SK-N-SH (cell line): Measurements from ENCODE around the gene SULT2A1. TPM values are rescaled to one million over a fixed set of nuclear protein-coding genes. Genes with fewer than 3 reads are reported as not detected.

Experiments used
- CTCF ChIA-PET: fragments of 300-600, 350-600 bp; formaldehyde crosslinking; extraction: SDS; loops from one replicate; lab custom pipeline; 2021; lab: Yijun Ruan, JAX
- POLR2A ChIA-PET: fragments of 350-600 bp; sonication (Branson Sonifier 250); formaldehyde crosslinking; extraction: SDS; loops from one replicate; lab custom pipeline; 2020; ENCODE audit warnings: antibody characterized with exemption, inconsistent platforms; lab: Yijun Ruan, JAX
- DNase-seq: peaks from one replicate; pipeline ENCODE4 v3.0.0; 2012
- H2AFZ ChIP-seq: fragments of 200-600 bp; sonication (generic); 2 replicates; pipeline ENCODE4 v1.8.1; 2016; ENCODE audit warnings: antibody characterized with exemption, mild to moderate bottlenecking, low read depth
- H3F3A ChIP-seq: fragments of 200-600 bp; sonication (generic); replicated peaks from 2 replicates; pipeline ENCODE3; 2016; ENCODE audit warnings: antibody characterized with exemption, mild to moderate bottlenecking; ENCODE audit not compliant: insufficient read depth
- H3K27ac ChIP-seq, 2 experiments: fragments of 200-500 bp in 1 of 2; fragments of 200-600 bp in 1 of 2; sonication (Bioruptor generic) in 1 of 2; sonication (generic), shearing (Covaris generic) in 1 of 2; 2 replicates each; pipeline versions ENCODE4 v1.5.1 to v1.6.1; 2014 to 2016; ENCODE audit warnings: low read depth in 2 of 2, inconsistent platforms in 1 of 2, low read length in 1 of 2, mild to moderate bottlenecking in 1 of 2, mixed read lengths in 1 of 2
- H3K27me3 ChIP-seq: fragments of 200-600 bp; sonication (generic), shearing (Covaris generic); 2 replicates; pipeline ENCODE4 v1.6.1; 2016; ENCODE audit warnings: mixed run types; ENCODE audit not compliant: insufficient read depth
- H3K36me3 ChIP-seq, 2 experiments: fragments of 200-500 bp in 1 of 2; fragments of 200-600 bp in 1 of 2; sonication (Bioruptor generic) in 1 of 2; sonication (generic) in 1 of 2; replicated peaks in 1 of 2; 2 replicates each; pipeline versions ENCODE3 to v1.5.1; 2014 to 2016; ENCODE audit warnings: low read length in 1 of 2, mild to moderate bottlenecking in 1 of 2; ENCODE audit not compliant: insufficient read depth in 2 of 2, control insufficient read depth in 1 of 2
- H3K4me1 ChIP-seq, 2 experiments: fragments of 200-500 bp in 1 of 2; fragments of 200-600 bp in 1 of 2; sonication (Bioruptor generic) in 1 of 2; sonication (generic), shearing (Covaris generic) in 1 of 2; 2 replicates each; pipeline versions ENCODE4 v1.5.1 to v1.6.1; 2014 to 2016; ENCODE audit warnings: low read depth in 1 of 2, low read length in 1 of 2, mixed run types in 1 of 2; ENCODE audit not compliant: insufficient read depth in 2 of 2, control insufficient read depth in 1 of 2
- H3K4me2 ChIP-seq: fragments of 200-600 bp; sonication (generic), shearing (Covaris generic); 2 replicates; pipeline ENCODE4 v1.6.1; 2017; ENCODE audit warnings: mixed run types
- H3K4me3 ChIP-seq, 2 experiments: fragments of 200-500 bp in 1 of 2; fragments of 200-600 bp in 1 of 2; sonication (Bioruptor generic) in 1 of 2; sonication (generic), shearing (Covaris generic) in 1 of 2; 2 replicates each; pipeline versions ENCODE4 v1.5.1 to v1.8.1; 2014 to 2016; ENCODE audit warnings: low read depth in 2 of 2, inconsistent platforms in 1 of 2, low read length in 1 of 2, mild to moderate bottlenecking in 1 of 2, mixed read lengths in 1 of 2, moderate library complexity in 1 of 2
- H3K79me2 ChIP-seq: fragments of 200-600 bp; sonication (generic); 2 replicates; pipeline ENCODE4 v1.8.1; 2017; ENCODE audit warnings: mild to moderate bottlenecking; ENCODE audit not compliant: insufficient read depth
- H3K9ac ChIP-seq: fragments of 200-600 bp; sonication (generic); 2 replicates; pipeline ENCODE4 v1.6.1; 2017; ENCODE audit warnings: mixed run types
- H3K9me2 ChIP-seq: fragments of 200-600 bp; sonication (generic); 2 replicates; pipeline ENCODE4 v1.6.1; 2017; ENCODE audit warnings: mixed run types
- H3K9me3 ChIP-seq: fragments of 200-600 bp; sonication (generic); 2 replicates; pipeline ENCODE4 v1.6.1; 2017; ENCODE audit warnings: mixed run types, mild to moderate bottlenecking, moderate library complexity
- H4K20me1 ChIP-seq: fragments of 200-600 bp; sonication (generic); 2 replicates; pipeline ENCODE4 v1.6.1; 2017; ENCODE audit warnings: mild to moderate bottlenecking, mixed run types; ENCODE audit not compliant: insufficient read depth
- EP300 ChIP-seq, 2 experiments: IDR thresholded peaks; 2 replicates each; pipeline versions ENCODE4 v1.4.0 to v1.6.1; 2012; ENCODE audit warnings: borderline replicate concordance in 1 of 2, low read depth in 1 of 2, low read length in 1 of 2
- EZH2phosphoT487 ChIP-seq: fragments of 200-600 bp; sonication (generic); IDR thresholded peaks from 2 replicates; pipeline ENCODE4 v1.6.1; 2017; ENCODE audit warnings: low read depth, mixed run types, mild to moderate bottlenecking, antibody characterized with exemption, moderate library complexity, borderline replicate concordance
- MEF2A ChIP-seq: IDR thresholded peaks from 2 replicates; pipeline ENCODE4 v1.4.0; 2012; ENCODE audit warnings: low read depth, borderline replicate concordance
- RCOR1 ChIP-seq: fragments of 150-350 bp; IDR thresholded peaks from 2 replicates; pipeline ENCODE4 v1.6.1; 2017; ENCODE audit warnings: antibody characterized with exemption, low read length
- SIN3A ChIP-seq: IDR thresholded peaks from 2 replicates; pipeline ENCODE4 v1.6.1; 2012; ENCODE audit warnings: low read depth, mild to moderate bottlenecking, low read length, moderate library complexity, borderline replicate concordance
- WGBS: methylation state at CpG from one replicate; pipeline ENCODE4 v1.1.6; 2017; ENCODE audit warnings: low lambda C conversion rate; 5-methylcytosine and 5-hydroxymethylcytosine counted together
- polyA plus RNA-seq, 3 experiments: library from polyadenylated mRNA; depleted of rRNA; stranded (reverse); fragments of >200 nt; gene quantifications; 2 replicates each; pipeline ENCODE4 v1.2.3, GENCODE V29; 2012
- TF ChIP-seq, protein P1 (sequence below): IDR thresholded peaks from 2 replicates; pipeline ENCODE4 v1.4.0; 2012; ENCODE audit warnings: low read depth
- TF ChIP-seq, protein P2 (sequence below): fragments of 150-350 bp; IDR thresholded peaks from 2 replicates; pipeline ENCODE4 v1.6.1; 2017; ENCODE audit warnings: antibody characterized with exemption, low read length, low read depth, borderline replicate concordance
- TF ChIP-seq, protein P3 (sequence below): fragments of 200-600 bp; sonication (generic); IDR thresholded peaks from 2 replicates; pipeline ENCODE4 v1.6.1; 2017; ENCODE audit warnings: antibody characterized with exemption, mild to moderate bottlenecking, moderate library complexity
- TF ChIP-seq, protein P4 (sequence below): IDR thresholded peaks from 2 replicates; pipeline ENCODE4 v1.6.1; 2012; ENCODE audit warnings: mild to moderate bottlenecking, low read depth, low read length, moderate library complexity

SULT2A1 gene
- polyA plus RNA-seq, 1 of the 3 experiments (the other 2 are of a cell fraction), result not detected

DNA sequence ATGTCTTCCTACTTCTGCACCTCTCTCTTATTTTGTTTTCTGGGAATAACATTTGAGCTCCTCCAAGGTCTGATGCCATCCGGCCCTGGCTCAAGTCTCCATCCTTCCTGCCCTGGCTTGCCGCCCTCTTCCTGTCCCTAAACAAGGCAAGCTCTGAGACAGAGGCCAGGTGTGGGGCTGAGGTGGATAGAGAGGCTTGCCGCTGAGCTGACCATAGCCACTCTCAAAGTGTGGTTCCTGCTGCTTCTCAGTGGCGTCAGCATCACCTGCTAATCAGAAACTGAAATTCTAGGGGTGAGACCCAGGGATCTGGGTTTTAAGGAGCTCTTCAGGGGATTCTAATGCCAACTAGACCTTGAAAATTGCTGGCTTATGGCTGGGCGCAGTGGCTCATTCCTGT lies 33.1 kb downstream of the SULT2A1 start:
- Histone ChIP-seq H3K27ac (no peak overlapping the region), H3F3A (no peaks in the 10 kb centered on the region), H3K36me3 (no peaks in the 10 kb centered on the region), H3K4me1 (no peaks in the 10 kb centered on the region), H3K4me2 (no peak overlapping the region), H3K9me2 (no peaks in the 10 kb centered on the region), H3K79me2 (no peaks in the 10 kb centered on the region), H3K27me3 (peaks cover 73% of the 10 kb centered on the region), H3K9ac (no peak overlapping the region), H3K4me3 (no peak overlapping the region), H3K9me3 (no peaks in the 10 kb centered on the region), H4K20me1 (no peaks in the 10 kb centered on the region), H2AFZ (no peak overlapping the region)
- TF ChIP-seq SIN3A, result no peak
- no peak for DNase-seq
- WGBS, result 39% methylated on average over 4 of the region's 5 CpGs
- CTCF ChIA-PET, result interaction anchor here (0.6 to 1.9 kb wide), 3 partner anchors 10 to 21 kb away, joined by 3 to 11 read pairs (median 5); no protein-coding TSS in a partner anchor
- POLR2A ChIA-PET, result no interaction called here

DNA sequence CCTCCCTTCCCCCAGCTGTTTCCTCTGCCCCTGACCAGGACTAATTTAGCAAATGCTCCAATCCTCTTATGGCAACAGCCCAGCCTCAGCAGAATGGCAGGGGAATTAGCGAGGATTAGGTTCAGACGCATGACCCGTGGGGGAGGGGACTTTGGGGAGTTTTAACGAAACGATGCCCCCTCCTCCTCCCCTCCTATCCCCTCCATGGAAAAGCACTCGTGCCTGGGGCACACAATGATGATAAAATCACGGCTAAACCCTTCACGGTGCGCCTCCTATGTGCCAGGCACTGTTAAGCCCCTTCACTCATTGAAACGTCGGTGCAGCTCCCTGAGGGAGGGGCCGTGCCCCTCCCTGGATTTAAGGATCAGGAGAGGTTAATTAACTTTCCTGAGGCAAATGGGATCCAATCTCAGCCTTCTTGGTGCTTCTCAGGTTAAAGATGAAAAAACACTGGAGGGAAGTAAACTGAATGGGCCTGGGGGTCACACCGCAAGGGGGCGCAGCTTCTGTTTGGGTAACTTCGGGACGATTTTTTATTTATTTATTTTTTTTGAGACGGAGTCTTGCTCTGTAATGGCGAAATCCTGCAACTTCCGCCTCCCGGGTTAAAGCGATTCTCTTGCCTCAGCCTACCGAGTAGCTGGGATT lies 37.2 kb downstream of the SULT2A1 start:
- Histone ChIP-seq H3K4me3 (peak overlapping the region in 1 of 2 experiments; percentile 52; a peak in 1 of 4 replicates), H3K27ac (no peak overlapping the region), H3K9me2 (no peaks in the 10 kb centered on the region), H3K36me3 (no peaks in the 10 kb centered on the region), H3K9me3 (no peaks in the 10 kb centered on the region), H4K20me1 (no peaks in the 10 kb centered on the region)
- TF ChIP-seq, protein P1, sequence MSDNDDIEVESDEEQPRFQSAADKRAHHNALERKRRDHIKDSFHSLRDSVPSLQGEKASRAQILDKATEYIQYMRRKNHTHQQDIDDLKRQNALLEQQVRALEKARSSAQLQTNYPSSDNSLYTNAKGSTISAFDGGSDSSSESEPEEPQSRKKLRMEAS, result no peak
- TF ChIP-seq, protein P2, sequence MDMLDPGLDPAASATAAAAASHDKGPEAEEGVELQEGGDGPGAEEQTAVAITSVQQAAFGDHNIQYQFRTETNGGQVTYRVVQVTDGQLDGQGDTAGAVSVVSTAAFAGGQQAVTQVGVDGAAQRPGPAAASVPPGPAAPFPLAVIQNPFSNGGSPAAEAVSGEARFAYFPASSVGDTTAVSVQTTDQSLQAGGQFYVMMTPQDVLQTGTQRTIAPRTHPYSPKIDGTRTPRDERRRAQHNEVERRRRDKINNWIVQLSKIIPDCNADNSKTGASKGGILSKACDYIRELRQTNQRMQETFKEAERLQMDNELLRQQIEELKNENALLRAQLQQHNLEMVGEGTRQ, result no peak
- TF ChIP-seq EZH2phosphoT487, result no peak
- TF ChIP-seq, protein P3, sequence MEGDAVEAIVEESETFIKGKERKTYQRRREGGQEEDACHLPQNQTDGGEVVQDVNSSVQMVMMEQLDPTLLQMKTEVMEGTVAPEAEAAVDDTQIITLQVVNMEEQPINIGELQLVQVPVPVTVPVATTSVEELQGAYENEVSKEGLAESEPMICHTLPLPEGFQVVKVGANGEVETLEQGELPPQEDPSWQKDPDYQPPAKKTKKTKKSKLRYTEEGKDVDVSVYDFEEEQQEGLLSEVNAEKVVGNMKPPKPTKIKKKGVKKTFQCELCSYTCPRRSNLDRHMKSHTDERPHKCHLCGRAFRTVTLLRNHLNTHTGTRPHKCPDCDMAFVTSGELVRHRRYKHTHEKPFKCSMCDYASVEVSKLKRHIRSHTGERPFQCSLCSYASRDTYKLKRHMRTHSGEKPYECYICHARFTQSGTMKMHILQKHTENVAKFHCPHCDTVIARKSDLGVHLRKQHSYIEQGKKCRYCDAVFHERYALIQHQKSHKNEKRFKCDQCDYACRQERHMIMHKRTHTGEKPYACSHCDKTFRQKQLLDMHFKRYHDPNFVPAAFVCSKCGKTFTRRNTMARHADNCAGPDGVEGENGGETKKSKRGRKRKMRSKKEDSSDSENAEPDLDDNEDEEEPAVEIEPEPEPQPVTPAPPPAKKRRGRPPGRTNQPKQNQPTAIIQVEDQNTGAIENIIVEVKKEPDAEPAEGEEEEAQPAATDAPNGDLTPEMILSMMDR, result peak; percentile 64
- TF ChIP-seq, all 33 proteins: peak for 1
- H3K4me1 ChIP-seq, result no peaks in the 10 kb centered on the region
- ChIA-PET POLR2A (no interaction called here), CTCF (interaction anchor here (1.3 to 1.7 kb wide), 3 partner anchors 9 to 19 kb away, joined by 5 to 12 read pairs (median 7); no protein-coding TSS in a partner anchor)
- no peaks in the 10 kb centered on the region for H3K79me2 ChIP-seq
- H3K9ac ChIP-seq, result no peak overlapping the region
- DNase-seq, result peak; percentile 33
- WGBS, result under 1% methylated on average over 22 of the region's 22 CpGs
- no peaks in the 10 kb centered on the region for H3F3A ChIP-seq
- no peak overlapping the region for H3K4me2 ChIP-seq
- no peak overlapping the region for H2AFZ ChIP-seq
- peaks cover 73% of the 10 kb centered on the region for H3K27me3 ChIP-seq

DNA sequence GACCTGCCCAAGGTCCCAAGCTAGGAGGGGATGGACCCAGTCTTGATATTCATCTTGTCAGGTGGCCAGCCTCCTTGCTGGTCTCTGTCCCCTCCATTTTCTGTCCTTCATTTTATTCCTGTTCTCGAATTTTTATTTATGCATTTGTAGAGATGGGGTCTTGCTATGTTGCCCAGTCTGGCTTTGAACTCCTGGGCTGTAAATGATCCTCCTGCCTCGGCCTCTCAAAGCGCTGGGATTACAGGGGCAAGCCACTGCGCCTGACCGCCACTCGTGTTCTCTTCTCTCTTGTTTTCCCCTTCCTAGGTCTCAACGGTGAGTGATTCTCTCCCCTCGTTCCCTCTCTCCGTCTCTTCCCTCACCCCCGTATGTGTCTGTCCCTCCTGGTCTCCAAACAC lies 37.7 kb downstream of the SULT2A1 start:
- 46% methylated on average over 10 of the region's 10 CpGs for WGBS
- Histone ChIP-seq H3K27me3 (peaks cover 78% of the 10 kb centered on the region), H4K20me1 (no peaks in the 10 kb centered on the region), H2AFZ (no peak overlapping the region), H3K4me2 (no peak overlapping the region), H3K9ac (no peak overlapping the region), H3K4me3 (no peak overlapping the region), H3K9me2 (no peaks in the 10 kb centered on the region), H3K36me3 (no peaks in the 10 kb centered on the region), H3K79me2 (no peaks in the 10 kb centered on the region), H3F3A (no peaks in the 10 kb centered on the region), H3K4me1 (no peaks in the 10 kb centered on the region), H3K27ac (no peak overlapping the region), H3K9me3 (no peaks in the 10 kb centered on the region)
- DNase-seq, result no peak
- ChIA-PET CTCF (interaction anchor here (1.3 to 1.7 kb wide), 2 partner anchors 15 to 19 kb away, joined by 5 to 12 read pairs; no protein-coding TSS in a partner anchor), POLR2A (interaction anchor here (0.6 kb wide), 1 partner anchor 17 kb away, joined by 4 read pairs; no protein-coding TSS in a partner anchor)
- no peak for TF ChIP-seq EP300 (IDR thresholded peaks at IDR 0.05; ENCODE audit: borderline replicate concordance in 1 of 2, low read depth in 1 of 2, low read length in 1 of 2)
- TF ChIP-seq, protein P4, sequence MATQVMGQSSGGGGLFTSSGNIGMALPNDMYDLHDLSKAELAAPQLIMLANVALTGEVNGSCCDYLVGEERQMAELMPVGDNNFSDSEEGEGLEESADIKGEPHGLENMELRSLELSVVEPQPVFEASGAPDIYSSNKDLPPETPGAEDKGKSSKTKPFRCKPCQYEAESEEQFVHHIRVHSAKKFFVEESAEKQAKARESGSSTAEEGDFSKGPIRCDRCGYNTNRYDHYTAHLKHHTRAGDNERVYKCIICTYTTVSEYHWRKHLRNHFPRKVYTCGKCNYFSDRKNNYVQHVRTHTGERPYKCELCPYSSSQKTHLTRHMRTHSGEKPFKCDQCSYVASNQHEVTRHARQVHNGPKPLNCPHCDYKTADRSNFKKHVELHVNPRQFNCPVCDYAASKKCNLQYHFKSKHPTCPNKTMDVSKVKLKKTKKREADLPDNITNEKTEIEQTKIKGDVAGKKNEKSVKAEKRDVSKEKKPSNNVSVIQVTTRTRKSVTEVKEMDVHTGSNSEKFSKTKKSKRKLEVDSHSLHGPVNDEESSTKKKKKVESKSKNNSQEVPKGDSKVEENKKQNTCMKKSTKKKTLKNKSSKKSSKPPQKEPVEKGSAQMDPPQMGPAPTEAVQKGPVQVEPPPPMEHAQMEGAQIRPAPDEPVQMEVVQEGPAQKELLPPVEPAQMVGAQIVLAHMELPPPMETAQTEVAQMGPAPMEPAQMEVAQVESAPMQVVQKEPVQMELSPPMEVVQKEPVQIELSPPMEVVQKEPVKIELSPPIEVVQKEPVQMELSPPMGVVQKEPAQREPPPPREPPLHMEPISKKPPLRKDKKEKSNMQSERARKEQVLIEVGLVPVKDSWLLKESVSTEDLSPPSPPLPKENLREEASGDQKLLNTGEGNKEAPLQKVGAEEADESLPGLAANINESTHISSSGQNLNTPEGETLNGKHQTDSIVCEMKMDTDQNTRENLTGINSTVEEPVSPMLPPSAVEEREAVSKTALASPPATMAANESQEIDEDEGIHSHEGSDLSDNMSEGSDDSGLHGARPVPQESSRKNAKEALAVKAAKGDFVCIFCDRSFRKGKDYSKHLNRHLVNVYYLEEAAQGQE, result no peak
- TF ChIP-seq MEF2A, result no peak
- TF ChIP-seq, protein P1, result no peak
- TF ChIP-seq, protein P2, result no peak
- TF ChIP-seq RCOR1, result no peak
